Measurements from ENCODE around the gene PPP1R14B.

DNA sequence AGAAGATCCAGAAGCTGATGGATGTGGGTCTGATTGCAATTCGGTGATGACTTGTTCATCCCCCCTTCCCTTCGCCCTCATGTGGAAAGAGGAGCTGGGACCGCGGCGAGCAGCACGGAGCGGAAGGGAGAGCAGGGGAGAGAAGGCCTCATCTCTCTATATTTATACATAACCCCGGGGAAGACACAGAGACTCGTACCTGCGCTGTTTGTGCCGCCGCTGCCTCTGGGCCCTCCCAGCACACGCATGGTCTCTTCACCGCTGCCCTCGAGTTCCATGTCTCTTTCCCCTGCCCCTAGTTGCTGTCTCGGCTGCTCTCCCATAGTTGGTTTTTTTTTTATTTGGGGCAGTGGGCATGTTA lies 42.7 kb downstream of the PPP1R14B start:
- TF ChIP-seq, protein P1, sequence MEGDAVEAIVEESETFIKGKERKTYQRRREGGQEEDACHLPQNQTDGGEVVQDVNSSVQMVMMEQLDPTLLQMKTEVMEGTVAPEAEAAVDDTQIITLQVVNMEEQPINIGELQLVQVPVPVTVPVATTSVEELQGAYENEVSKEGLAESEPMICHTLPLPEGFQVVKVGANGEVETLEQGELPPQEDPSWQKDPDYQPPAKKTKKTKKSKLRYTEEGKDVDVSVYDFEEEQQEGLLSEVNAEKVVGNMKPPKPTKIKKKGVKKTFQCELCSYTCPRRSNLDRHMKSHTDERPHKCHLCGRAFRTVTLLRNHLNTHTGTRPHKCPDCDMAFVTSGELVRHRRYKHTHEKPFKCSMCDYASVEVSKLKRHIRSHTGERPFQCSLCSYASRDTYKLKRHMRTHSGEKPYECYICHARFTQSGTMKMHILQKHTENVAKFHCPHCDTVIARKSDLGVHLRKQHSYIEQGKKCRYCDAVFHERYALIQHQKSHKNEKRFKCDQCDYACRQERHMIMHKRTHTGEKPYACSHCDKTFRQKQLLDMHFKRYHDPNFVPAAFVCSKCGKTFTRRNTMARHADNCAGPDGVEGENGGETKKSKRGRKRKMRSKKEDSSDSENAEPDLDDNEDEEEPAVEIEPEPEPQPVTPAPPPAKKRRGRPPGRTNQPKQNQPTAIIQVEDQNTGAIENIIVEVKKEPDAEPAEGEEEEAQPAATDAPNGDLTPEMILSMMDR (IDR thresholded peaks at IDR 0.05): no peak
- TF ChIP-seq POLR2AphosphoS5 (IDR thresholded peaks at IDR 0.05): no peak
